GM21526 (cell line): ENCODE data around the gene C11orf86.
"Not testable (repeated sequence)": the region's sequence is repeated elsewhere in the genome, so short reads cannot be mapped to it uniquely, and the experiment has no call there.

ENCODE experiments used
- ATAC-seq: cut with Tn5 transposase; IDR thresholded peaks from one replicate; pipeline ENCODE4 v1.9.1; 2021; ENCODE audit warnings: moderate library complexity; ENCODE audit not compliant: unreplicated experiment, low FRiP score

C11orf86 gene

GRCh38 chr11:66974724-66975404 is at the start of gene C11orf86:
TSS of gene C11orf86 (plus strand) at chr11:66975304. CDS start at chr11:66975363, 59 bp downstream.
- no peak for ATAC-seq

DNA sequence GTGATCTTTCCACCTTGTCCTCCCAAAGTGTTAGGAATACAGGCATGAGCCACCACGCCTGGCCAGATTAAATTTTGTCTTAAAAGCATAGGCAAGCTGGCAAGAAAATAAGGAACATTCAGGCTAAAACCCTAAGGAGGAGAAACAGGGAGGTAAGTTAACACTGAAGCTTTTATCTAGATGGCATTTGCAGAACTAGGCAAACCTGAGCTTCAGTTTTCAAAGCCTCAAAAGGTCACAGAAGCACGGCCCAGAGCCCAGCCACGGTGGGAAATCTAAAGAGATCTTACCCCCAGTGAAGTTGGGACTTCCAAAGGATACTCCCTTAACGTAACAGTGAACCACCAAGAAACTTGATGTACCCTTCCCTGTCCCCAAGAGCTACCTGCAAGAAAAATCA is 45.4 kb upstream of the C11orf86 start:
- ATAC-seq = no peak

GRCh38 chr11:66932543-66932942 is 42.6 kb upstream of the C11orf86 start:
- ATAC-seq = no peak

DNA sequence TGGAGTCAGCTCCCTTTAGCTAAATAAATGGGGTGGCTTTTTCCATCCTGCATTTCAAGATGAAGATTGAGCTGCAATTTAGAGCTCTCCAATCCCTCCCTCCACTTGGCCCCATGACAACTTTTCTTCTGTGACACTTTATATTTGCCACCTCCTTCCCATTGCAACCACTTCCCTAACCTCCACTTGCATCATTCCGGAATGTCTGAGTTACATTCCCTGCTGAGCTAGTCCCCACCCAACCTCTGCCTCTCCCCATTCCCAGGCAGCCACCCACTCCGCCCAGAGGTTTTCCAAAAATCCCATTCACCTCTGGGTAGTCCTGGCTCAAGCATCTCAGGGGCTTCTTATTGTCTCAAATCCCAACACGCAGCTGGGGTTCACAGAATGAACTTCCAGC is 41.6 kb upstream of the C11orf86 start:
- no peak for ATAC-seq

- ATAC-seq = no peak
These were observed 39.9 kb upstream of the C11orf86 start for GRCh38 chr11:66934950-66935779.

DNA sequence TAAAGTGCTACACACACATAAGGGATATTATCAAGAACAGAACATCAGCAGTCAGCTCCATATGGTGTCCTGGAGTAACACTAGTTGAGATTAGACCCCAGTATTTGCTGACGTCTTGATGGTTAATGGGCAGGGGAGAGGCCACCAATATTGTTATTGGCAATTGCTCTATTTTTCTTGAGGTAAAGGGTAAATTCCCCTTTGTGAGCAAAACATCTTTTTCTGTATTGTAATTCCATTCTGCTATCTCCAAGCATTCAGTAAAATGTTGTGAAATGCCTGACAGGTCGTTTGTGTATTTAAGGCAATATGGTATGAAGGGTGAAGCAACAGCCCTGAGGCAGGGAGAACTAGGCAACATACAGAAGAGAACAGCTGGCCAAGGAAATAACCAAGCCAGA is 38.8 kb upstream of the C11orf86 start:
- no peak for ATAC-seq

- no peak for ATAC-seq
These were observed 37.8 kb upstream of the C11orf86 start for GRCh38 chr11:66937193-66937733.

DNA sequence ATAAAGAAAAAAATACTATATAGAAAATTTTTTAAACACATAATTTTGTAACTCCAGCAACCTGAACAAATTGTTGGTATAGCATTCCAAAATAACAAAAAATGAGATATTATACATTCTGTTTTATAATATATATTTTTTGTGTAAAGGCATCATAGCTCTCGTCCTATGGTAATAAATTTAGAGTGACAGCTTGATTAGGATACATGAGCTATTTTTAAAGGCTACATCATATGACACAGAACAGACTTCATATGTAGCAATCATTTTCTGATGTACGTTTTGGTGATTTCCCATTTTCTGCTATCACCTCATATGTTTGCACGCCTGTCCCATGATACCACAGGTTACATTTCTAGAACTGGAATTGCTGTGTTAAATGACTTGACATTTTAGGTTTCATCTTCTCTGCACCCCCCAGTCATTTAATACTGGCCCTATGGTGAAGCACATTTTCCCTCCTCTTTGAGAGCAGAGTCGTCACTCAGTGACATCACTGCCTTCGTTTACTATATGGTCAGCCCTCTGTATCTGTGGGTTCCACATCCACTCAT is 36.4 kb upstream of the C11orf86 start:
- no peak for ATAC-seq

GRCh38 chr11:66950112-66950535 is 25.0 kb upstream of the C11orf86 start:
- ATAC-seq = no peak

DNA sequence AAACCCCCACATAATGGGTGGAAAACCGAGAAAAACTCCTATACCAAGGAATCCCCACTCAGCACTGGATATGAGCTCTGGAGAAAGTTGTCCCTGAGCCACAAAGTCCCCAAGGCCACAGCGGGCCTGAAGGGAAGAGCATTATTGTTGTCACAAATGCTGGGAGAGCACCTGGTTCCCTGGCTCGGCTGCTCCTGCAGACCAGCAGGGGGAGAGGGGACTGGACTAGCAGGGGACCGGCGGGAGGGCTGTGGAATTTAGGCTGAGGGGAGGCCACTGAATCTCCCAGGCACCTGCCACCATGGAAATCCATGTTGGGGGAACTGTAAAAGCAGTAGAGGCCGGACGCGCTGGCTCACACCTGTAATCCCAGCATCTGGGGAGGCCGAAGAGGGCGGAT is 24.0 kb upstream of the C11orf86 start:
- no peak for ATAC-seq

GRCh38 chr11:66951927-66952337 is 23.2 kb upstream of the C11orf86 start:
- no peak for ATAC-seq

- ATAC-seq = no peak
These were observed 21.8 kb upstream of the C11orf86 start for GRCh38 chr11:66953081-66953833.

GRCh38 chr11:66956689-66957290 is 18.3 kb upstream of the C11orf86 start:
- ATAC-seq = no peak

GRCh38 chr11:66957971-66958231 is 17.2 kb upstream of the C11orf86 start:
- no peak for ATAC-seq

DNA sequence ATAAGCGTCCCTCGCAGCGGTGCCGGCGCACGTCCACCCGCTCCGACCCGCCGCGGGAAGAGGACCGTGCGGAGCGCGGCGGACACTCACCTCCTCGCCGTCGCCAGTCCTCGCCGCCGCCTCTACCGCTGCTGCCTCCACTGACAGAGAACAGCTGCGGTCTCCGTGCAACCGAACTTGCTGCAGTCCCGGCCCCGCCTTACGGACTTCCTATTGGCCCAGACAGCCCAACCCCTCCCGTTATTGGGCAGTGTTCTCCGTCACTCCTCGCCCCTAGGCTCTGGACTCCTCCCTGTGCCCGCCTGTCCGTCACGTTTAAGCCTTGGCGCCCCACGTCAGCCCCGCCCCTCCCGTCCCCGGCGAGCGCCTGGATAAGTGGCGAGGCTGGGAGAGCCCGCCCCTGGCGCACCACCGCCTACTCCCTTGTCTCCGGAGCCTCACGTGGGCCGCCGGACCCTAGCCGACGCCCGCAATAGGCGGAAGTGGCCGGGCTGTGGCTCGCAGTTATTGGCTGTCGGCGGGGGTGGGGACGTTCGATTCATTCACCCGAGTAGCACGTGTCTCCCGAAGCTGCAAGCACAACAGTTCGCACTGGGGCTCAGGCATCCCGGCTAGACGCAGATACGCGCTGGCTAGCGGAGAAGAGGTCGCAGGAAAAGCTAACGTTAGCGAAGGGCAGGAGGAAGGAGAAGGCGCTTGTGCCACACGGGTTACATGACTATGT is 16.7 kb upstream of the C11orf86 start, which contains the start of gene PC:
Gene PC (minus strand): TSS at position 152 of the 724 bp plus-strand sequence. CDS start 86,224 bp downstream, outside the sequence.
- ATAC-seq = peak; percentile 92

- no peak for ATAC-seq
These were observed 16.2 kb upstream of the C11orf86 start for GRCh38 chr11:66958956-66959274.

- ATAC-seq = not testable (repeated sequence)
These were observed 13.4 kb upstream of the C11orf86 start for GRCh38 chr11:66961691-66962213.

GRCh38 chr11:66962247-66962646 is 12.9 kb upstream of the C11orf86 start:
- no peak for ATAC-seq

- ATAC-seq = no peak
These were observed 12.3 kb upstream of the C11orf86 start for GRCh38 chr11:66962801-66963200.

DNA sequence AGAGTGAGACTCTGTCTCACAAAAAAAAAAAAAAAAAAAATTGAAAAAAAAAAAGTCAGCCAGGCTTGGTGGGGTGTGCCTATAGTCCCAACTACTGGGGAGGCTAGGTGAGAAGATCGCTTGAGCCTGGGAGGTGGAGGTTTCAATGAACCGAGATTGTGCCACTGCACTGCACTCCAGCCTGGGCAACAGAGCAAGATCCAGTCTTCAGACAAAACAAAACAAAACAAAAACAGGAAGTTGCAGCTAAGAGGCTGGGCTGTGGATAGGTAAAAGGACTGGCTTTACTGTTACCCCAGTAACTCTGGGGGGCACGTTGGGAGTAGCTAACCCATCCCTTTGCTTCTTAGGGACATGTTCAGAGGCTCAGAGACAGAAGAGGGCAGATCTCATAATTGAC is 10.6 kb upstream of the C11orf86 start:
- ATAC-seq = no peak
